GM21786 (cell line): Measurements from ENCODE around the gene INPP5A.

Experiments used
- ATAC-seq: cut with Tn5 transposase; IDR thresholded peaks from one replicate; pipeline ENCODE4 v1.9.1; 2021; ENCODE audit not compliant: unreplicated experiment

INPP5A gene

DNA sequence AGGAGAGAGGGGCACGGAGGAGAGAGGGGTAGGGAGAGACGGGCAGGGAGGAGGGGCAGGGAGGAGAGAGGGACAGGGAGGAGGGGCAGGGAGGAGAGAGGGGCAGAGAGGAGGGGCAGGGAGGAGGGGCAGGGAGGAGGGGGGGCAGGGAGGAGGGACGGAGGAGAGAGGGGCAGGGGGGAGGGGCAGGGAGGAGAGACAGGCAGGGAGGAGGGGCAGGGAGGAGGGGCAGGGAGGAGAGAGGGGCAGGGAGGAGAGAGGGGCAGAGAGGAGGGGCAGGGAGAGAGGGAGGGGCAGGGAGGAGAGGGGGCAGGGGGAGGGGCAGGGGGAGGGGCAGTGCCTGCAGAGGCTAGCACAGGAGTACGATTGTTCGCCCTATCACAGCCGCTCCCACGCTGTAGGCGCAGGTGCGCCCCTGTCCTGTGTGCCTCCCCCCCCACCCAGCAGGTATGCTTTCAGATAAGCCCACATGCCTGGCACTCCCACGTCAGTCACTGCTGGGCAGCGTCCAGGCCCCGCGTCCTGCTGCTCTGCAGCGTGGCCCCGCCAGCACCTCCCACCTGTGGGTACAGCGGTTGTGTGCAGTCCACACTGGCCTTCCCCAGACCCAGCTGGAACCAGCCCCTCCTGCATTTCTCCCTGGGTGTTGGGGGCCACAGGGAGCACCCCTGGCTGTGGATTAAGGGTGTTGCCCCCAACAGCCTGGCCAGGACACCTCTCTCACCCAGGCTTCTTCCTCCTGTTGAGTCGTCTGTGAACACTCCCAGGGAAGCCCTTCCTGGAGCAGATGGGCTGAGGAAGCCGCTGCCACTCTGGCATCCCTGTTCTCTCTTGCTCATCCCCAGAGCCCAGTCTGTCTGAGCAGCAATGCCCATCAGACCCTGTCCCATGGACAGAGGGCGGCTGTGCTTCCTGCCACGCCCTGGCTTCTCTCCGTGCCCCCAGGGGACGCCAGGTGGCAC is 237.6 kb downstream of the INPP5A start:
- ATAC-seq, result no peak

DNA sequence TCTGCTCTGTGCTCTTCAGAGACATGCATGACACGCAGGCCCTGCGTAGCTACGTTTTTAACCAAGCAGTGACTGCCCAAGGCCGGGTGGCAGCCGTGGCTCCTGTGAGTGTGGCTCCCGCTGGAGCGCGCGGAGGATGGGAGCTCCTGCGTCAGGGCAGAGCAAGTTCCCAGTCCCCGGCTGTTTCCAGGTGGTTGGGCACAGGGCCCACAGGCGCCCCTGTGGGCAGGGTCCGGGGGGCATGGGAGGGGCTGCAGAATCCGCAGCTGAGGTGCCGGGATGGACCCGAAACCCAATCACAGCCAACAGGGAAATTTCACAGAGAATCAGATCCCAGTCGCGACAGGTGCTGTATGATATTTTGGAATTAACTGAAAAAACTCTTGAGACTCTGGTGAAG is 238.6 kb downstream of the INPP5A start:
- ATAC-seq, result no peak

DNA sequence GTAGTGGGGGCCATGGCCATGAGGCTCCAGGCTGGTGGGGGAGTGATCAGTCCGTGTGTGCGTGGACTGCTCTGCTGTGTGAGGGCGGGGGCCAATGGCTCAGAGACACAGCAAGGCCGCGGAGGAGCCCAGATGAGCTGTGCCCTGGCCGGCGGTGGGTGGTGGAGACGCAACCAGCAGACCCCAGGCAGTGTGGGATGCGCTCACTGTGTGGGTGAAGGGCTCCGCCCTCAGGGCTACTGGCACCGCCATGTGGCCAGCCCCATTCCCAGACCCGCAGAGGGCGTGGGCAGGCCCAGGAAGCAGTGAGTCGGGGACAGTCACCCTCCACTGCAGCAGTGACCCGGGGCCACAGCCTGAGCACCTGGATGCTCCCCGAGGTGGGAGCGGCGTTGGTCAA is 239.2 kb downstream of the INPP5A start:
- no peak for ATAC-seq

DNA sequence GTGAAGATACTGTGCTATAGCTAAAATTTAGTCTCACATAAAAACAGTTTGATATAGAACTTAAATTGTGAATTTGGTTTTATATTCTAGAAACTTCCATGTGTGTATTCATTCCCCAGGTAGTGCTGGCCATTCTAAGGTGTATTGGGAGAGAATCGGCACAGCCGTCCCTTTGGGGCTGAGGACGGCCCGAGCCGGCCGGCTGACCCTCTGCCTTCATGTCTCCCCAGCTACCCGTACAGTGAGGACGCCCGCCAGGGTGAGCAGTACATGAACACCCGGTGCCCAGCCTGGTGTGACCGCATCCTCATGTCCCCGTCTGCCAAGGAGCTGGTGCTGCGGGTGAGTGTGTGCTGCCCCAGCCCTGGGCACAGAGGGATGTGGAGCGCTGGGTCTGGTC is 239.9 kb downstream of the INPP5A start:
- no peak for ATAC-seq

DNA sequence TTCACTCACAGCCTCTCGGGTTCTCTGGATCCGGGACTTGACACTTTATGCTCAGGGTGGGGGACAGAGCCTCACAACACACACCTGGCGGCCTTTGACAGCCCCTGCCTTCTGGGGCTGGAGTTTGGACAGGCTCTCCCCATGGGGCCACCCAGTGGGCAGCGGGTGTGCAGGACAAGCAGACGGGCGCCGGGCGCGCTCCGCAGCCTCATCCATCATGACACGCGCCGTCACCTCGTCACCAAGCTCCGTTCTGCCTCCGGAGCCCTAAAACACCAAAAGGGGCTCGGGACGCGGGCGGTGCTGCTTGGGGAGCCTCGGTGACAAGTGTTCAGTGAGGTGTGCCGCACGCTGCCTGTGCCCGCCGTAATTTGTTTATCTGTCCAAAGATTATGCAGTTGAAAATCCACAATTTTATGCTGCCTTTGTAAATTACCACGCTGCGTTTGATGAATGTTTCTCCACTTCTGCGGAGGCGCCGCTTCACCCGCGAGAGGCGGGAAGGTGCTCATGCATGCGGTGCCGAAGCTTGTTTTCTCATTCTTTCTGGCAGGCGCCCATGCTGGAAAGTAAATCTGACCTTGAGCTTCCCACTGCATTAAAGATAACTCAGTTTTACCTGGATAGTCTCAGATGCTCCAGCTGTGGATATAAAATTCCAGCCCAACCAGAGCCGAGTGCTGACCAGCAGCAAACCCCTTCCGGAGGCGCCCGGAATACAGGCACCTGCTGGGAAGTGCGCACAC is 242.1 kb downstream of the INPP5A start:
- ATAC-seq, result no peak

DNA sequence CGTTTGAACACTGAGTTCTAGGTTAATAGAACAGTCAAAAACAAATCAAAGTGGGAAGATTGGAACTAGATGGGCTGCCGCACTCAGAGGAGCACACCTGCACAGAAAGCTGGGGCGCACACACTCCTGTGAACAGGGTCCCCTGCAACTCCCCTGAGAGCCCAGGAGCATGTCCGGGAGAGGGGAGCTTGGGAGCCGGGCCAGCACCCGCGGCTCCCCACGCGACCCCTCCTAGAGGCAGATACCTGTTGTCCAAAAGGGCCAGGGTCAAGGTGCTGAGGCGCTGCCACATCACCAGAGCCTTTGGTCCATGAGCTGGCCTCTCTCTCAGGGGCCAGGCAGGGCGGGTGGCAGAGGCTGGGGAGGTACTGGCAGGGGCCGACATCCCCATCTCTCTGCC is 242.8 kb downstream of the INPP5A start:
- ATAC-seq, result no peak

DNA sequence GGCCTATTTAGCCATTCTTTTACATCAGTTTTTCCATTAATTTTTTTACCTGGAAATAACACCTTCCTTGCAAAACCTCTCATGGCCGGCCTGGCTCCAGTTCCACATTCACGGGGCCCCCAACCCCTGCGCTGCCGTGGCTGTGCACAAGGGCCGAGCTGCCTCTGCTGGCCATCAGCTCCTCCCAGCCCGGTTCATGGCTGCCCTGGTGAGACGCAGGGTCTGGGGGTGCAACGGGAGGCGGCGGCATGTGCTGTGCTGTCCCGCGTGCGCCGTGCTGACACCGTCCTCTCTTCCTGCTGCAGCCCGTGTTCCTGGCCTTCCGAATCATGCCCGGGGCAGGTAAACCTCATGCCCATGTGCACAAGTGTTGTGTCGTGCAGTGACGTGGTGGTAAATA is 244.0 kb downstream of the INPP5A start:
- no peak for ATAC-seq

DNA sequence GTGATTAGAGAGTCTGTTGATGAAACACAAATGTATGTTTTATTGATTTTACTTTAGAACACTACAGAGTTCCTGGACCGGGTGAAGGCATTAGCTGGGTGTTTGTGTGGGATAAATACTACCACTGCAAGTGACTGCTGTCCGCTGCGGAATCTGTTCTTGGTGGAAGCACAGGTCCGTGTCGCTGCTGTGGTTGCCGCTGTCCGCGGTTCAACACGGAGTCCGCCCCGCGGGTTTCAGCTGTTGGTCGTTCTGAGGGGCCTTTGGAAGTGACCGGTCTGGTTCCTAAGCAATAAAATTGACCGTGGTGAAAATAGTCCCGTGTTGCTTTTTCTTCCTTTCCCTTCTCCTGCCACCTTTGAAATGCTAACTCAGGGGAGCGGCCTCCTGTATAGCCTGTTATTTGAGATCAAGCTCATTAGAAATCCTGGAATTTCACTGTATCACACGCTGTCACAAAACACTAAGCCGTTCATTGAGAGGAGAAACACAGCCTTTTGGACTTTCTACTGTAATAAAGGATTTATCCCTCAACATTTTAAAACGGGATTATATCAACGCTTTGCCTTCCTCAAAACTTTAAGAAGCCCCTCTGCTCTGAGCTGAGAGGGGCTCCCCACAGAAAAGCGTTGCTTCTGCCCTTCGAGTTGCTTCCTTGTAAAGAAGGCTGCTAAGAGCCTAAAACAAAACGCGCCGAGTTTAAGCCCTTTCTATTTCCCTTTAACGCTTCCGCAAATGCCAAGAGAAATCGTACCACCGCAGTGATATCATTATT is 245.8 kb downstream of the INPP5A start:
- no peak for ATAC-seq

DNA sequence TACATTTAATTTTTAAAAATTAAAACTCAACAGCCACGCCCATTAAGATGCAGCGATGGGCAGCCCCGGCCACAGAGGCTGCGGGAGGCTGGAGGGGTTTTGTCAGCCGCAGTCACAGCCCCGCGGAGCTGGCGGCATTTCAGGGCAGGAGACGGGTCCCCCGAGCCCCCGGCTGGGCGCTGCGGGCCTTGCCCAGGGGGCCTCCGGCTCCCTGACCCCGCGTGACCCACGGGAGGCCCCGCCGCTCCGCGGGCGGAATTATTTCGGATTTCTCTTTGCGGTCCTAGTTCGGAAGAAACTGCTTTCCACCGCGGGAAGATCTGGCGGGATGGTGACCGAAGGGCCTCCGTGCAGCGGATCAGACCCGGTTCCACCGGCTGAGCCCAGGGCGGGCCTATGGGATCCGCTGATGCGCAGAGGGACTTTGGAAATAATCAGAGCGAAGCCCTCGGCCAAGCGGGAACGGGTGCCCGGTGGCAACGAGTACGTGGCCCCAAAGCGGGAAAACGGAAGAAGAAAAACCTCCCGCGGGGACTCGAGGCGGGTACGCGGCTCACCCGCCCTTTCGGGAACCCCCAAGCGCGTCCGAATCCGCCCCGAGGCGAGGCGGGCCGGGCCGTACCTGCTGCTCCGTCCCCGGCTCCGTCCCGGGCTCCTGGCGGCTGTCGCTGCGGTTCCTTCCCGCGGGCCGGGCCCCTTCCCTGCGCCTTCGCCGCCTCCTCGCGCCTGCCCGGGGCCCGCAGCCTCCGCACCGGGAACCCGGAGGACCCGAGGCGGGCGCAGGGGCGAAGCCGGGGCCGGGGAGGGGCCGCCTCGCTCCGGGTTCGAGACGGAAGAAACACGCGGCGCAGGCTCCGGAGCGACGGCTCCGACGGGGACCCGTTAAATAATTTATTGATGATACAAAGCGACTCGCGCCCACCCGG is 246.6 kb downstream of the INPP5A start:
- no peak for ATAC-seq

DNA sequence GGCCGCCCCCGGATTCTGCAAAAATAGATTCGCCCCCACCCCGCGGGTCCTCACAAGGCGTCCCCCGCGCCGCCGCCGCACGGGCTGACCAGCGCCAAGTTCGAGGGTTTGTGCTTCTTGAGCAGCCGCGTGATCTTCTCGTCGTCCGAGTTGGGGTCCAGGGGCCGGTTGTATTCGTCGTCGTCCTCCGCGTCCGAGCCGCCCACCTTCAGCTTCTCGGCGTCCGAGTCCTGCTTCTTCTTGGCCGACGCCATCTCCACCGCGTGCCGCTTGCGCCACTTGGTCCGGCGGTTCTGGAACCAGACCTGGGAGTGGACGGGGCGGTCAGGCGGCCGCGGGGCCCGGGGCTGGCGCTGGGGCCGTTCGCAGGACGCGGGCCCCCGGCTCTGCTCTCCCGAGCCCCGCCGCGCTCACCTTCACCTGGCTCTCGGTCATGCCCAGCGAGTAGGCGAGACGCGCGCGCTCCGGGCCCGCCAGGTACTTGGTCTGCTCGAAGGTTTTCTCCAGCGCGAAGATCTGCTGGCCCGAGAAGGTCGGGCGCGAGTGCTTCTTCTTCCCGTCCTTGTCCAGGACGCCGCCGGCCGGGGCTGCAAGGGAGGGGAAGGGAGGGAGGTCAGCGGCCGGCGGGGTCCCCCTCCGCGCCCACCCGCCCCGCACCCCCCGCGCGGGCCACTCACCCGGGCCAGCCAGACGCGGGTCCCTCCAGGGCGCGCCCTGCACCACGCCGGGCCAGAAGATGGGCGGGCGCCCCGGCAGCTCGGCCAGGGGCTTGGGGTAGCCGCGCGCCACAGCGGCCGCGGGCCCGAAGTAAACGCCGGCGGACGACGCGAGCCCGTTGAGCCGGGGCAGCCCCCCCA is 247.5 kb downstream of the INPP5A start:
- ATAC-seq, result no peak

DNA sequence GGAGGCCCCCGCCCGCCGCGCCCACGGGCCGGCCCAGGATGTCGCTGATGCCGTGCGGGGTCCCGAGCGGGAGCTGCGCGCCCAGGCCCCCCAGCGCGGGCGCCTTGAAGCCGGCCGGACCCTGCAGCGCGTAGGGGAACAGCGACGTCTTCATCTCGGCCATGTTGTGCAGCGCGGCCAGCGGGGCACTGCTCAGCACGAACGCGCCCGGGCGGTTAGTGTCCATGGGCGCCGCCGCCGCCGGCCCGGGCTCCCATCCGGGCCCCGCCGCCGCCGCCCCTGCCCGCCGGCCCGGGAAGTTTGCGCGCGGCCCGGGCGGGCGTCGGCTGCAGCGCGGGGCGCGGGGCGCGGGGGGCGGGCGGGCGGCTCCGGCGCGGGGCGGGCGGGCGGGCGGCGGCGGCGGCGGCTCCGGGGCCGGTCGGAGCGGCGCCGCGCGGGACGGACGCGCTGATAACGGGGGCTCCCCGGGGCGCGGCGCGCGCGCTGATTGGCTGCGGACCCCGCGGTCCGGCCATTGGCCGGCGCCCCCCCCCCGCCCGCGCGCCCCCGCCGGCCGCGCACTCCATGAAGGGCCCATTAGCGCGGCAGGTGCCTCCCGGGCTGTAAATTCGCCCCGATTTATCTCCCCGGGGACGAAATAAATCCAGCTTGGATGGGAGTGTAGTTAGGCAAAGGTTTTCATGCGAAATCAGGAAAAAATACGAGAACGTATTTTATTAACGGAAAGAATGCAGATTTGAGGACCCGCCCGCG is 248.3 kb downstream of the INPP5A start, which contains the start of gene NKX6-2:
NKX6-2 (minus strand) TSS at position 425 of the 753 bp plus-strand sequence; CDS start at position 226, 199 bp downstream.
- ATAC-seq, result no peak

DNA sequence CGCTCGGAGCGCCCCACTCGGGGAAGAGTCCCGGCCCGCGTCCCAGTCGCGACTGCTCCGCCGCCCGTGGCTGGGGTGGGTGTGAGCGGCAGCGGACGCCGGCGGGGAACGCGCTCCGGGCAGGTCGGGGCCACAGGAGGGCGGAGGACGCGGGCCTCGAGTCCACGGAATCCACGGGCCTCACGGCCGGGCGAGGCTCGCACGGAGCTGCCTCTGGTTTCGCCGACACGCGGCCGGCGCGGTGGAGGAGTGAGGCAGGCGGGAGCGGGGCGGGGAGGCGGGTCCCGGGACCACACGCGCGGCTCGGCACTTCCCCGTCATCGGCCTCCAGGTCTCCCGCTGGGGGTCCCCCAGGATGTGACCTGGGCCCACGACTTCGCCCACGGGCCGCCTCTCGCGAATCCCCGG is 248.9 kb downstream of the INPP5A start:
- ATAC-seq, result no peak

DNA sequence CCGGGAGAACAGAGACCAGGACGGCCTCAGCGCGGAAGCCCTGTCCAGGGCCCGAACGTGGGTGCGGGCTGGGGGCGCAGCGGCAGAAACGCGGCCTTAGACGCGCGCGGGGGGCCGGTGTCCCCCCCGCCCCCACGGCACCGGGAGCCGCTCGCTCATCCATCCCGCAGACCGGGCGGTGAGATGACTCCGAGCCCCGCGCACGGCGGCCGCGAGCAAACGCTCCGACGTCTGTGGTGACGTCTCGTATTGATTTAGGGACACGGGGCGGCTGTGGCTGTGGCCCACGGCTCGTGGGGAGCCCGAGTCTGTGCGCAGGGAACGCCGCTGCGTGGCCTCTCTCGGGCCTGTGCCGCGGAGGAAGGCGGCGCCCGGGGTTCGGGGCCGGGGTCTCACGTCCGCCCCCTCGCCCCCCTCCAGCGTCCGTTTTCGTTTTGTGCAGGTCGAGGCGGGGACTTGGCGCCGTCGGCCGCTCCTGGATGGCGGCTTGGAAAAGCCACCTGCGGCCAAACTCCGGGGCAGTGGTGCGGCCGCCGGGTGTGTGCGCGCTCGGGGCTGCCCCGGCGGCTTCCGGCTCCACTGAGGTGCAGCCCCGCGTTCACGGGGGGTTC is 249.4 kb downstream of the INPP5A start:
- no peak for ATAC-seq

DNA sequence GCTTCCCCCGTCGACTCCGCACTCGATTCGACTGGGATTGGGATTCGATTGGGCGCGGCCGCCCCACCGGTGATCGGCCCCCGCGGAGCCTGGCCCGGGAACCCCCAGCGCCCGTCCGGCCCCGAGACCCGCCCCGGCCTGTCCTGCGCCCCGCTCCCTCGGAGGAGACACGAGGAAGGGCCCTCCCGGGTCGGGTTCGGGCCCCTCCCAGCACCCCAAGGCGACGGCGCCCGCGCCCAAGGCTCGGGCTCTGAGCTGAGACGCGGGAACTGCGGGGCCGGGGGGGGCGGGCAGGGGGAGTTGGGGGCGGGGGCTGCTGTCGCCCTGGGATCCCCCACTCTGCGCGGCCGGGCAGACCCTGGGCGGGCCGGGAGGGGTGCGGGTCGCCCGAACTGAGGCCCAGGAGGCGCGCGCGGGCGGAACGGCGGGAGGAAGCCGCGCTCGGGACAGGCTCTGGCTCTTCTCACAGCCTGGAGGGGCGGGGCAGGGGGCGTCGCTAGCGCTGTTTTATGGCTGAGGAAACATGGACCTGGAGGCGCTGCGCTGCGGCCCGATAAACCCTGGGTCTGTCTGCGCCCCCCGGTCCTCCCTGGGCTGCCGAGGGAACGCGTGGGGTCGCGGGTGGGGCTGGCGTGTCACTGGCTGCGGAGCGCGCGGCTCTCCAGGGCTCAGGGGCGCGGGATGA is 250.1 kb downstream of the INPP5A start:
- no peak for ATAC-seq

DNA sequence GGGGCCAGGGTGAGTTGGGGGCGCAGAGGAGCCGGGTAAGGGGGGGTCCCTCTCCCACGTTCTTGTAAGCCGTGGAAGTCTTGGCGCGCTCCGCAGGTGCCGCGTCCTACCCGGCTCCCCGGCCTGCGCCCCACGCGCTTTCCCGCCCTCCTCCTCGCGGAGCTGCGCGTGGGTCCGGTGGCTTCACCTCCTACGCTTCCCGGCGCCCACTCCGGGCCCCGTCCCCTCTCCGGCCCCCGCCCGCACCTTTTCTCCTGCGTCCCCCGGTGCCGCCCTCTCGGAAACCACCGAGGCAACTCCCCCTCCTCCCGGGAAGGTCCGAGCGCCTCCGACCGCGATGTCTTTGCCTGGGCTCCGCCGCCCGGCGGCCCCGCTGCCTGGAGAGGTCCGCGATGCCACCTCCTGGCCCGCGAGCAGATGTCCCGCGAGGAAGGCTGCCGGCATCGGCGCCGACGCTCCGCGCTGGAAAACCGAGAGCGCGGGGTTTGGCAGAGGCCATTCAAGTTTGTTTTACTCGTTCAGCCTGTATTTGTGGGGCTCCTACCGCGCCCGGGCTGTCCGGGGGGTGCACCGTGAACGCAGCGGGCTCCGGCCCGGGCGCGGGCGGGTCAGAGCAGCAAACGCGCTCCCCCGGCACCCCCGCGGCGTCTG is 250.7 kb downstream of the INPP5A start:
- no peak for ATAC-seq

DNA sequence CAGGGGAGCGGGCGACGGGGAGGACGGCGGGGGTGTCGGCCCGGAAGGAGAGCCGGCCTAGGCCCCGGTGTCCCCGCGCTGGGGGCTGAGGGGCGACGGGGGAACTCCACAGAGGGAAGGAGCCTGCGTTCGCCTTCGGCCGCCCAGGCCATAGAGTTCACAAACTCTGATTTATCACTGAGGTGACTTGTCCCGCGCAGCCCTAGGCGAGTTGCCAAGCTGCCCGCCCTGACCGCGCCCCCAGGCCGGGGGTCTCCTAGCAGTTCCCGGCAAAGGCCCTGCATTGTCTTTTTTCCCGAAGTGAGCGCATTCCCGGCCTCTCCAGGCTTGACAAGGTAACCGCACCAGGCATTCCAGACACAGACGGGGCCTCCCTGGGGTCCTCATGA is 251.2 kb downstream of the INPP5A start:
- no peak for ATAC-seq

DNA sequence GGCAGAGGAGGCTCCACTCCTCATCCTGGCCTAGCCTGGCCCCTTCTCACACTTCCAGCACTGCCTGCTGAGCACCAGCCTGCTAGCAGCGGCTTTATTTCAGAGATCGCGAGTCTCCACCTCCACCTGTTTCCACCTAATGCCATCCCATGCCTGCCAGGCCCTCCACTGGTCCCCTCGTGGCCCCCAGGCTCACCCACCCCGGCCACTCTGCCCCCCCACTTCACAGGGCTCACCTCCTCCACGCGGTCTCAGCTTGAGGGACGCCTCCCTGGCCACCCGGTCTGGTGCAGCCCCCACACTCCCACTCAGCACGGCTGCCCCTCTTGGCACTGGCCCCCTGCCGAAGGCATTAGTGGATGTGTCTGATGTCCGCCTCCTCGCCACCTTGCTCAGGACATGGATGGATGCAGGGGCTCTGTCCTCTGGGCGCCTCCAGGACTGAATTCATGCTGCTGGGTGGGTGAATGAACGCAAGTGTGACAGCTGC is 252.1 kb downstream of the INPP5A start:
- ATAC-seq, result no peak
